C4-2B (cell line): ENCODE measurements around the gene GAB3.
"Not testable (repeated sequence)": the region's sequence is repeated elsewhere in the genome, so short reads cannot be mapped to it uniquely, and the experiment has no call there.

Experiments
- H3K27ac ChIP-seq: fragments of 450-650 bp; 2 replicates; pipeline ENCODE4 v1.5.1; 2017
- CTCF ChIP-seq: fragments of 450-650 bp; conservative IDR thresholded peaks from 2 replicates; pipeline ENCODE4 v1.5.1; 2017; ENCODE audit warnings: mild to moderate bottlenecking
- ZFX ChIP-seq: fragments of 450-650 bp; IDR thresholded peaks from 2 replicates; pipeline ENCODE4 v1.6.1; 2017

Gene GAB3

GRCh38 chrX:154698630-154699248, 52.1 kb downstream of the GAB3 start:
- no peak overlapping the region for H3K27ac ChIP-seq
- no peak for TF ChIP-seq ZFX
- TF ChIP-seq CTCF, result no peak

GRCh38 chrX:154696676-154697045, 54.2 kb downstream of the GAB3 start:
- no peak overlapping the region for H3K27ac ChIP-seq
- TF ChIP-seq CTCF, result no peak
- no peak for TF ChIP-seq ZFX

- no peak overlapping the region for H3K27ac ChIP-seq
- TF ChIP-seq ZFX (no peak), CTCF (no peak)
These were observed 54.8 kb downstream of the GAB3 start for GRCh38 chrX:154695911-154696675.

- TF ChIP-seq CTCF (no peak), ZFX (no peak)
- no peak overlapping the region for H3K27ac ChIP-seq
These were observed 57.5 kb downstream of the GAB3 start for GRCh38 chrX:154693394-154693793.

GRCh38 chrX:154690438-154690837, 60.4 kb downstream of the GAB3 start:
- not testable (repeated sequence) for H3K27ac ChIP-seq

- H3K27ac ChIP-seq, result not testable (repeated sequence)
These were observed 78.8 kb downstream of the GAB3 start for GRCh38 chrX:154672084-154672483.

- H3K27ac ChIP-seq, result not testable (repeated sequence)
These were observed 80.0 kb downstream of the GAB3 start for GRCh38 chrX:154670848-154671247.

GRCh38 chrX:154661899-154662298, 89.0 kb downstream of the GAB3 start:
- TF ChIP-seq CTCF (no peak), ZFX (no peak)

GRCh38 chrX:154661170-154661569, 89.7 kb downstream of the GAB3 start:
- TF ChIP-seq ZFX (no peak), CTCF (no peak)
- H3K27ac ChIP-seq, result no peak overlapping the region

More at GRCh38 chrX:154661899-154662298, 89.0 kb downstream of the GAB3 start:
- no peak overlapping the region for H3K27ac ChIP-seq
